A549 treated with Mapracorat at 1 μM for 4 hours (cell line): ENCODE data around the gene ZNF567. TPM values are rescaled to one million over a fixed set of nuclear protein-coding genes. Genes with fewer than 3 reads are reported as not detected.

Experiments used
- total RNA-seq: library from RNA; stranded (reverse); fragments of 200-300 nt; extraction: Qiagen RNA extraction; gene quantifications from 5 replicates; pipeline ENCODE4 v1.2.3, GENCODE V29; 2022

Gene ZNF567
- 8.0 to 11.0 TPM (median 9.2 TPM) in 5 replicates for total RNA-seq

DNA sequence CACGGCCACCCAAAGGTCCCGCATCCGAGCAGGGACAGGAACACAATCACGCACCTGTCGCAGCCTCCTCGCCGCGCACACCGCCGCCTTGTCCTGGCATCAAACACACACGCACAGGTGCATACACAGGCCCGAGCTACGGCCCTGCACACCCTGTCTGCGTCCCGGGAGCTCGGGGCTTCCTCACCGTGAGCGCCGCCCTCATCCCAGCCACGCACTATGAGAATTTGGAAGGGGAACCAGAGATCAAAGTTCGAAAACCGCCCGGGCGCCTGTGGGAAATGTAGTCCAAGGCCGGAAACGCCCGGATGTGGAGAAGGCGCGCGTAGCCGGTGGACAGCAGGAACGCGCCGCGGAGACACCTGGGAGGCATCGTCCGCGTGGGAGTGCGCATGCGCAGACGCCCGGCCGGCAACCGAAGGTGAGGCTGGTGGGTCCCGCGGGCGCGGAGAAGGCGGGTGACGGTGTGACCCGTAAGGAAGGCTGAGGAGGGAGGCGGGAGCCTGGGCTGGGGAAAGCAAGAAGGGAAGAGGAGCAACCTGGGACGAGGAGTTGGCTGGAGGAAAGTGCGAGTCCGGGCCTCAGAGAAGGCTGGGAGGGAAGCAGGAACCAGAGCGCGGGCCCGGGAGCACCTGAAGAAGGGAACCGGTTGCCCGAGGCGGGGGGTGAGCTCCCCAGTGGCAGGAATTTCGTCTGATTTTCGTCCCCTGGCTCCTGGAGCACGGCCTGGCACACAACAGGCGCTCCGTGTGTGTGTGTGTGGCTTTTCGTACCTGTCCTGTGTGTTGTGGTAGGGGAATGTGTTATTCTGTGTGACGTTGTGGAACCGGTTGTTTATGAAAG, at the start of gene ZNF567:
TSS of gene ZNF567 (plus strand) at position 399 of the 843 bp plus-strand sequence. CDS start 7,256 bp downstream, outside the sequence.

Other genes with a start within 250 kb of the ZNF567 start
- gene ZNF566, start 198.1 kb upstream of the ZNF567 start, total RNA-seq: 7.8 to 9.3 TPM (median 8.8 TPM) in 5 replicates
- gene ZNF260, start 159.3 kb upstream of the ZNF567 start, total RNA-seq: 4.9 to 11.3 TPM (median 6.8 TPM) in 5 replicates
- gene ZNF529, start 114.3 kb upstream of the ZNF567 start, total RNA-seq: 2.1 to 3.2 TPM (median 2.5 TPM) in 5 replicates
- gene ZNF382, start 82.3 kb upstream of the ZNF567 start, total RNA-seq: 0.06 to 0.07 TPM in 2 of 5 replicates, not detected in the others
- 4.2 to 7.0 TPM (median 5.9 TPM) in 5 replicates for gene ZNF461, start 20.8 kb upstream of the ZNF567 start, total RNA-seq
- gene ZNF850, start 85.2 kb downstream of the ZNF567 start, total RNA-seq: 0.45 to 0.73 TPM (median 0.66 TPM) in 5 replicates
- gene ZNF790, start 150.8 kb downstream of the ZNF567 start, total RNA-seq: 0.13 to 0.28 TPM (median 0.19 TPM) in 5 replicates
- 0.11 to 0.31 TPM in 2 of 5 replicates, not detected in the others for gene ZNF345, start 163.3 kb downstream of the ZNF567 start, total RNA-seq
- gene ZNF829, start 228.7 kb downstream of the ZNF567 start, total RNA-seq: 0.30 to 0.44 TPM (median 0.34 TPM) in 5 replicates
- gene ZNF568, start 228.7 kb downstream of the ZNF567 start, total RNA-seq: 0.67 to 1.5 TPM (median 0.85 TPM) in 5 replicates